GM12873 (cell line): ENCODE measurements around the gene C16orf86.

Experiments used
- TF ChIP-seq, protein P1 (sequence below): IDR thresholded peaks from 2 replicates; pipeline ENCODE4 v1.5.1; 2012; ENCODE audit warnings: low read depth, mild to moderate bottlenecking, moderate library complexity, low read length, control low read depth; ENCODE audit not compliant: insufficient read depth; ENCODE audit errors: missing control alignments

C16orf86 gene

DNA sequence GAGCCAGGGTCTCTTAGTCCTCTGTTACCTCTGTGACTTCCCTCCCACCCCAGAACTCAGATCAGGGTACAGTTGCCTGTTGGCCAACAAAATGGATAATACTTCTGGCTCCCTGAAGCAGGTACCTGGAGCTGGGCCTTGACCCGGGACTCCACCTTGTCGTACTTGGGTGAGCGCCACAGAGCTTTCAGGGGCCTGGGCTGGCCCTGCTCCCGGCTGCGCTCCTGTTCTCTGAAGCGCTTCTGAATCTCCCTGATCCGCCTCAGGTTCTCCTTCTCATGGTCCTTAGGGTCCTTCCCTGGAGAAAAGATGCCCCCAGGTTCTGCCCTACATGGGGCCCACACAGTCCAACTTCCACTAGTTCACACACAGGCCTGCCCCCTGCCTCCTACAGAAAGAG, 1.7 kb upstream of the C16orf86 start:
- TF ChIP-seq, protein P1, sequence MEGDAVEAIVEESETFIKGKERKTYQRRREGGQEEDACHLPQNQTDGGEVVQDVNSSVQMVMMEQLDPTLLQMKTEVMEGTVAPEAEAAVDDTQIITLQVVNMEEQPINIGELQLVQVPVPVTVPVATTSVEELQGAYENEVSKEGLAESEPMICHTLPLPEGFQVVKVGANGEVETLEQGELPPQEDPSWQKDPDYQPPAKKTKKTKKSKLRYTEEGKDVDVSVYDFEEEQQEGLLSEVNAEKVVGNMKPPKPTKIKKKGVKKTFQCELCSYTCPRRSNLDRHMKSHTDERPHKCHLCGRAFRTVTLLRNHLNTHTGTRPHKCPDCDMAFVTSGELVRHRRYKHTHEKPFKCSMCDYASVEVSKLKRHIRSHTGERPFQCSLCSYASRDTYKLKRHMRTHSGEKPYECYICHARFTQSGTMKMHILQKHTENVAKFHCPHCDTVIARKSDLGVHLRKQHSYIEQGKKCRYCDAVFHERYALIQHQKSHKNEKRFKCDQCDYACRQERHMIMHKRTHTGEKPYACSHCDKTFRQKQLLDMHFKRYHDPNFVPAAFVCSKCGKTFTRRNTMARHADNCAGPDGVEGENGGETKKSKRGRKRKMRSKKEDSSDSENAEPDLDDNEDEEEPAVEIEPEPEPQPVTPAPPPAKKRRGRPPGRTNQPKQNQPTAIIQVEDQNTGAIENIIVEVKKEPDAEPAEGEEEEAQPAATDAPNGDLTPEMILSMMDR: no peak

GRCh38 chr16:67665598-67665997, 1.0 kb upstream of the C16orf86 start:
- TF ChIP-seq, protein P1: no peak

DNA sequence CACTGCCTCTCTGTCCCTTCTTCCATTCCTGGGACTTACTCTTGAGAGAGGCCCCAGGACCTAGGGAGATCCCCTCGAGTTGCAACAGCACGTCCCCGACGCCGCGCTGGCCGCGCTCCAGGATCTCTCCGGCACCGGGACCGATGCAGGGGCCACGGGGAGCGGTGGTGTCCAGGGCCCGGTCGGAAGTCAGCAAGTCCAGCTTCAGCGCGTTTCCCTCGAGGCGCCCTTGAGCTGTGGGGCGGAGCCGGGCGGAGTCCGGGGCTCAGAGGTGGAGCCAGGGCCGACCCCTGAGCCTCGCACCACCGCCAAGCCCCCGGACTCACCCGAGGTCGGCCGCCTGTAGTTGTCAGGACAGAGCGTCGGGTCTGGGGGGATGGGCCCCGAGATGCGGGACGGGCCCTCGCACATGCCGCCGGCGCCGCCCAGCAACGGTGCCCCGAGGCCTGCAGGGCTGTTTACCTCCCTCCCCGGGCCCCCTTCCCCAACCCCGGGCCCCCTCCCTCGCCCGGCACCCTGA, 522 bp upstream of the C16orf86 start:
- TF ChIP-seq, protein P1: no peak

- TF ChIP-seq, protein P1: no peak
These were observed 821 bp downstream of the C16orf86 start for GRCh38 chr16:67667453-67667816.

DNA sequence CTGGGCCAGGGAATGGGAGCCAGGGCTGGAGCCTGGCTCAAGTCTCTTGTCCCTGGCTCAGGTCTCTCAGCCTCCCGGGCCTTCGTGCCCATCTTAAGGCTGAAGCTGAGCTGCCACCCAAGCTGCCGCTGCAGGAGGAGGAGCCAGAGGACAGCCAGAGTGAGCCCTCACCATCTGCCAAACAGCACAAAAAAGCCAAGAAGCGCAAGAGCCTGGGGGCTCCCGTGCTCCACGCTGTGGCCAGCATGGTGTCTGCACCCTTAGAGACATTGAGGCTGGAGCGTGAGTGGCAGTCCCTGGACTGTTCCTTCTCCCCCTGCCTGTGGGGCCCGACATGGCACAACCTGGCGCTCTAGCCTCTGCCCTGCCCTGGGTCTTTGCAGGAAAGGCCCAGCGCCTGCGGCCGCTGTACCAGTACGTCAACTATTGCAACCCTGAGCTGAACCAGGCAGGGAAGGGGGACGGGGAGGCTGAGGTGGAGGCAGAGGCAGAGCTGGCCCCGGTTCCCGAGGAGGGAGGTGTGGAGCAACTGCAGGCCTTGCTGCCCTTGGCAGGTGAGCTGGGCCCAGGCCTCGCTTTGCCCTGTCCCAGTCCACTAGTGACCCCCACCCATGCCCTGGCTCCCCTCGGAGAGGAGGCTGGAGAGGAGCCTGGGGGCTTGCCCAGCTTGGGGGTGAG, 1.3 kb downstream of the C16orf86 start:
- TF ChIP-seq, protein P1: peak; percentile 96

GRCh38 chr16:67668495-67669157, 2.0 kb downstream of the C16orf86 start:
- TF ChIP-seq, protein P1: peak; percentile 51

- TF ChIP-seq, protein P1: no peak
These were observed 3.0 kb downstream of the C16orf86 start for GRCh38 chr16:67669499-67670101.
